ENCODE results near the gene ZNF438.
A peak's percentile ranks its signal among the peaks of the same experiment; 100 is the strongest.
"Not testable (repeated sequence)": the region's sequence is repeated elsewhere in the genome, so short reads cannot be mapped to it uniquely, and the experiment has no call there.

ZNF438 gene

GRCh38 chr10:31028081-31028480 is 3.6 kb downstream of the ZNF438 start:
- no peak overlapping the region for H3K4ac ChIP-seq (ENCODE audit: low read depth in 1 of 2, low read length in 2 of 2)
- no peak overlapping the region for H2BK120ac ChIP-seq (ENCODE audit: low read depth, low read length)
- H3K23ac ChIP-seq (ENCODE audit: low read length in 2 of 2): no peak overlapping the region
- no peak overlapping the region for H2AFZ ChIP-seq (ENCODE audit: low read depth, low read length)
- H3K4me1 ChIP-seq (ENCODE audit: control insufficient read depth, insufficient read depth, low read depth, low read length): no peaks in the 10 kb centered on the region
- H3K9me3 ChIP-seq (ENCODE audit: control insufficient read depth, low read length): no peaks in the 10 kb centered on the region
- H2AK5ac ChIP-seq (ENCODE audit: low read length, severe bottlenecking): no peak overlapping the region
- no peak overlapping the region for H4K91ac ChIP-seq (ENCODE audit: low read length)
- no peak for DNase-seq
- H3K9ac ChIP-seq (ENCODE audit: low read length): no peak overlapping the region
- H3K27ac ChIP-seq (ENCODE audit: low read length, poor library complexity, severe bottlenecking): no peak overlapping the region
- no peak overlapping the region for H2BK12ac ChIP-seq (ENCODE audit: low read length in 2 of 2)
- H4K8ac ChIP-seq (ENCODE audit: low read length): no peak overlapping the region
- no peak overlapping the region for H3K18ac ChIP-seq (ENCODE audit: low read depth in 1 of 2, low read length in 2 of 2)
- H2BK5ac ChIP-seq (ENCODE audit: low read depth, low read length, poor library complexity, severe bottlenecking): no peak overlapping the region
- H3K36me3 ChIP-seq (ENCODE audit: control insufficient read depth in 1 of 2, insufficient read depth in 2 of 2, low read depth in 1 of 2, low read length in 2 of 2): no peaks in the 10 kb centered on the region
- H3K27me3 ChIP-seq (ENCODE audit: control insufficient read depth in 1 of 2, insufficient read depth in 1 of 2, low read length in 2 of 2): no peaks in the 10 kb centered on the region
- no peak overlapping the region for H3K4me2 ChIP-seq (ENCODE audit: low read length, poor library complexity, severe bottlenecking)
- no peak overlapping the region for H3K4me3 ChIP-seq (ENCODE audit: insufficient read depth in 1 of 2, low read depth in 1 of 2, low read length in 2 of 2)
- peaks cover 13% of the 10 kb centered on the region for H3K79me1 ChIP-seq (replicated peaks; ENCODE audit: low read length, poor library complexity, severe bottlenecking)
- no peak overlapping the region for H2BK15ac ChIP-seq (ENCODE audit: low read depth, poor library complexity, severe bottlenecking)
- WGBS: 89% methylated on average over 2 of the region's 2 CpGs
- H3K14ac ChIP-seq (ENCODE audit: low read length in 2 of 2): no peak overlapping the region

GRCh38 chr10:31026279-31026678 is 5.4 kb downstream of the ZNF438 start:
- H2BK5ac ChIP-seq (ENCODE audit: low read depth, low read length, poor library complexity, severe bottlenecking); H3K36me3 ChIP-seq (ENCODE audit: control insufficient read depth in 1 of 2, insufficient read depth in 2 of 2, low read depth in 1 of 2, low read length in 2 of 2); H2BK12ac ChIP-seq (ENCODE audit: low read length in 2 of 2); H3K27ac ChIP-seq (ENCODE audit: low read length, poor library complexity, severe bottlenecking); H4K91ac ChIP-seq (ENCODE audit: low read length); H4K8ac ChIP-seq (ENCODE audit: low read length); H2BK15ac ChIP-seq (ENCODE audit: low read depth, poor library complexity, severe bottlenecking); H3K4me3 ChIP-seq (ENCODE audit: insufficient read depth in 1 of 2, low read depth in 1 of 2, low read length in 2 of 2); H3K4ac ChIP-seq (ENCODE audit: low read depth in 1 of 2, low read length in 2 of 2); H3K18ac ChIP-seq (ENCODE audit: low read depth in 1 of 2, low read length in 2 of 2); H2AK5ac ChIP-seq (ENCODE audit: low read length, severe bottlenecking); DNase-seq; H2BK120ac ChIP-seq (ENCODE audit: low read depth, low read length); H3K4me2 ChIP-seq (ENCODE audit: low read length, poor library complexity, severe bottlenecking); H3K9ac ChIP-seq (ENCODE audit: low read length); H3K23ac ChIP-seq (ENCODE audit: low read length in 2 of 2); H3K27me3 ChIP-seq (ENCODE audit: control insufficient read depth in 1 of 2, insufficient read depth in 1 of 2, low read length in 2 of 2); H3K14ac ChIP-seq (ENCODE audit: low read length in 2 of 2); H3K9me3 ChIP-seq (ENCODE audit: control insufficient read depth, low read length); H3K4me1 ChIP-seq (ENCODE audit: control insufficient read depth, insufficient read depth, low read depth, low read length); H2AFZ ChIP-seq (ENCODE audit: low read depth, low read length): not testable (repeated sequence)
- peaks cover 20% of the 10 kb centered on the region for H3K79me1 ChIP-seq (replicated peaks; ENCODE audit: low read length, poor library complexity, severe bottlenecking)
- no CpG with 5 or more reads among the region's 1 CpG for WGBS

GRCh38 chr10:31025142-31025541 is 6.5 kb downstream of the ZNF438 start:
- Histone ChIP-seq H4K8ac (ENCODE audit: low read length) (no peak overlapping the region), H3K4me2 (ENCODE audit: low read length, poor library complexity, severe bottlenecking) (no peak overlapping the region), H2BK120ac (ENCODE audit: low read depth, low read length) (no peak overlapping the region), H3K27me3 (ENCODE audit: control insufficient read depth in 1 of 2, insufficient read depth in 1 of 2, low read length in 2 of 2) (no peaks in the 10 kb centered on the region), H2BK12ac (ENCODE audit: low read length in 2 of 2) (no peak overlapping the region), H3K4me1 (ENCODE audit: control insufficient read depth, insufficient read depth, low read depth, low read length) (no peaks in the 10 kb centered on the region), H3K9me3 (ENCODE audit: control insufficient read depth, low read length) (no peaks in the 10 kb centered on the region), H3K27ac (ENCODE audit: low read length, poor library complexity, severe bottlenecking) (no peak overlapping the region), H3K79me1 (replicated peaks; ENCODE audit: low read length, poor library complexity, severe bottlenecking) (peaks cover 17% of the 10 kb centered on the region), H3K36me3 (ENCODE audit: control insufficient read depth in 1 of 2, insufficient read depth in 2 of 2, low read depth in 1 of 2, low read length in 2 of 2) (no peaks in the 10 kb centered on the region), H2BK5ac (ENCODE audit: low read depth, low read length, poor library complexity, severe bottlenecking) (no peak overlapping the region), H3K23ac (ENCODE audit: low read length in 2 of 2) (no peak overlapping the region), H3K18ac (ENCODE audit: low read depth in 1 of 2, low read length in 2 of 2) (no peak overlapping the region), H3K9ac (ENCODE audit: low read length) (peak overlapping the region; percentile 36), H3K4ac (ENCODE audit: low read depth in 1 of 2, low read length in 2 of 2) (no peak overlapping the region), H2BK15ac (ENCODE audit: low read depth, poor library complexity, severe bottlenecking) (no peak overlapping the region), H2AFZ (ENCODE audit: low read depth, low read length) (no peak overlapping the region), H3K4me3 (ENCODE audit: insufficient read depth in 1 of 2, low read depth in 1 of 2, low read length in 2 of 2) (no peak overlapping the region), H2AK5ac (ENCODE audit: low read length, severe bottlenecking) (no peak overlapping the region), H4K91ac (ENCODE audit: low read length) (no peak overlapping the region), H3K14ac (ENCODE audit: low read length in 2 of 2) (no peak overlapping the region)
- no peak for DNase-seq

GRCh38 chr10:31023558-31023957 is 8.1 kb downstream of the ZNF438 start:
- WGBS: 99% methylated on average over 5 of the region's 5 CpGs
- Histone ChIP-seq H3K27me3 (ENCODE audit: control insufficient read depth in 1 of 2, insufficient read depth in 1 of 2, low read length in 2 of 2) (no peaks in the 10 kb centered on the region), H2AK5ac (ENCODE audit: low read length, severe bottlenecking) (no peak overlapping the region)

More at GRCh38 chr10:31023558-31023957, 8.1 kb downstream of the ZNF438 start:
- Histone ChIP-seq H4K8ac (ENCODE audit: low read length) (no peak overlapping the region), H2BK12ac (ENCODE audit: low read length in 2 of 2) (no peak overlapping the region), H3K27ac (ENCODE audit: low read length, poor library complexity, severe bottlenecking) (no peak overlapping the region), H2BK120ac (ENCODE audit: low read depth, low read length) (no peak overlapping the region), H3K36me3 (ENCODE audit: control insufficient read depth in 1 of 2, insufficient read depth in 2 of 2, low read depth in 1 of 2, low read length in 2 of 2) (no peaks in the 10 kb centered on the region), H3K23ac (ENCODE audit: low read length in 2 of 2) (no peak overlapping the region), H2BK15ac (ENCODE audit: low read depth, poor library complexity, severe bottlenecking) (no peak overlapping the region), H3K18ac (ENCODE audit: low read depth in 1 of 2, low read length in 2 of 2) (no peak overlapping the region), H3K79me1 (replicated peaks; ENCODE audit: low read length, poor library complexity, severe bottlenecking) (peaks cover 12% of the 10 kb centered on the region), H2AFZ (ENCODE audit: low read depth, low read length) (no peak overlapping the region), H3K14ac (ENCODE audit: low read length in 2 of 2) (no peak overlapping the region), H4K91ac (ENCODE audit: low read length) (no peak overlapping the region), H3K4me3 (ENCODE audit: insufficient read depth in 1 of 2, low read depth in 1 of 2, low read length in 2 of 2) (no peak overlapping the region), H3K4ac (ENCODE audit: low read depth in 1 of 2, low read length in 2 of 2) (no peak overlapping the region), H3K9ac (ENCODE audit: low read length) (no peak overlapping the region), H3K4me1 (ENCODE audit: control insufficient read depth, insufficient read depth, low read depth, low read length) (no peaks in the 10 kb centered on the region), H2BK5ac (ENCODE audit: low read depth, low read length, poor library complexity, severe bottlenecking) (no peak overlapping the region), H3K4me2 (ENCODE audit: low read length, poor library complexity, severe bottlenecking) (no peak overlapping the region), H3K9me3 (ENCODE audit: control insufficient read depth, low read length) (no peaks in the 10 kb centered on the region)
- no peak for DNase-seq

All from mesenchymal stem cell (in vitro differentiated cells and primary cell).